HG03103 (cell line): Measurements from ENCODE around the gene SPIC.

Experiments used
- ATAC-seq: cut with Tn5 transposase; IDR thresholded peaks from one replicate; pipeline ENCODE4 v1.9.1; 2021; ENCODE audit warnings: low read depth; ENCODE audit not compliant: unreplicated experiment

The SPIC gene

DNA sequence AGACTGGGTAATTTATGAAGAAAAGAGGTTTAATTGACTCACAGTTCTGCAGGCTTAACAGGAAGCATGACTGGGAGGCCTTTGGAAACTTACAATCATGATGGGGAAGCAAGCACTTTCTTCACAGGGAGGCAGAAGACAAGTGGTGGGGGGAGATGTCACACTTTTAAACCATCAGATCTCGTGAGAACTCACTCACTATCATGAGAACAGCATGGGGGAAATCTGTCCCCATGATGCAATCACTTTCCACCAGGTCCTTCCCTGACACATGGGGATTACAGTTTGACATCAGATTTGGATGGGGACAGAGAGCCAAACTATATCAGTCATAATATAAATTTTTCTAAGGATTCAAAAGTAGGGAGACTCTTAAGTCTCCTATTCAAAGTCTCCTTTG lies 46.0 kb downstream of the SPIC start:
- no peak for ATAC-seq

DNA sequence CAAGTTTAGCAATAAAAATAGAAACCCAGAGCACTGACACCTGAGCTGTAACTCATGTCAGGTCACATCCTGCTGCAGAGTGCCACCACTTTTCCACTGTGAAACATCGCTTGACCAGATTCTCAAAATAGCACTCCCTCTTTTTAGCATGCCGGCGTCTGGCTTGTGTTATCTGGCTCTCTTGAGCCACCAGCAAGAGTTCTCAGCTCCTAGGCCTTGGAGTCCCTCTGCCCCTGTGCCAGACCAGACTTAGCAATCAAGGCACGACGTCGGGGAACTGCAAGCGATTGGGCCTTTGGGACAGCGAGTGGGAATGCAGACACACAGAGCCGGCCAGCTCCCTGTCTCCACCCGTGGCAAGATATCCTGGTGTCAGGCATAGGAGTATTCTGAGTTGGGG lies 52.5 kb downstream of the SPIC start:
- no peak for ATAC-seq

DNA sequence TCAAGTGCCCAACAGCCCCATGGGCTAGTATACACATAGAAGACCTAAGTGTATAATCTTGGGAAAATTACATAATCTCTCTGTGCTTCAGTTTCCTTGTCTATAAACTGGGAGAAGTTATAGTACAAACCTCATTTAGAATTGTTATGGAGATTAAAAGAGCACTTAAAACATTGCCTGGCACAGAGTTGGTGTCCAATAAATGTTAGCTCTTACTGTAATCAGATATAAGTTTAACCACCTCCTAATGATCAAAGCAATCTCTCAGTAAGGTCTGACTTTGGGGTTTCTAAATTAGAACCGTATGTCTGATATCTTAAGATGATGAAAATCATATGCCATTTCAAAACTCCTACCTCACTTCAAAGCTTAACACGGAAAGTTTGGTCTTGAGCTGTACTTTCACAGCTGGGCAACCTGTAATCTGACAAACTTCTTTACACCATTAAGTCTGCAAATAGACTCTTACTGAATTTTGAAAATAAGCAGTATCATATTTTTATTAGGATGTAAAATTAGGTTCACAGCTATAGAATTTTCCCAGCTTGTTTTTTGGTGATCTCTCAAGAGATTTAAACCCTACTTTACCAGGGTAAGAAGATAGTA lies 61.0 kb downstream of the SPIC start:
- ATAC-seq: no peak
